Upper lobe of right lung (tissue), 1 donor: ENCODE data around the gene DTNBP1. TPM values are rescaled to one million over a fixed set of nuclear protein-coding genes. Genes with fewer than 3 reads are reported as not detected.

Experiments
- ATAC-seq: fragments of 200-7000 bp; cut with Tn5 transposase; one replicate; pipeline ENCODE4 v1.9.1; 2020; ENCODE audit warnings: mild to moderate bottlenecking, moderate library complexity
- DNase-seq: peaks from one replicate; pipeline ENCODE4 v3.0.0-alpha.2; 2020
- H3K27ac ChIP-seq: fragments of 200-600 bp; one replicate; pipeline ENCODE4 v1.8.0; 2022
- H3K27me3 ChIP-seq: fragments of 200-600 bp; one replicate; pipeline ENCODE4 v1.8.0; 2022; ENCODE audit warnings: mild to moderate bottlenecking
- H3K36me3 ChIP-seq: fragments of 200-600 bp; one replicate; pipeline ENCODE4 v1.8.0; 2022
- H3K4me1 ChIP-seq: fragments of 200-600 bp; one replicate; pipeline ENCODE4 v1.8.0; 2022
- H3K4me3 ChIP-seq: fragments of 200-600 bp; one replicate; pipeline ENCODE4 v1.8.0; 2022; ENCODE audit warnings: mild to moderate bottlenecking
- H3K9me3 ChIP-seq: fragments of 200-600 bp; one replicate; pipeline ENCODE4 v1.8.0; 2022
- CTCF ChIP-seq: fragments of 200-600 bp; IDR thresholded peaks from one replicate; pipeline ENCODE4 v1.8.0; 2022; ENCODE audit warnings: antibody characterized with exemption
- intact Hi-C: fragments of 100-400 bp; cut with DNase I; formaldehyde crosslinking; loops from one replicate; pipeline ENCODE4 v1.11.0; 2022
- total RNA-seq: library from RNA; stranded (reverse); fragmentation: NEBNext Ultra II Directional; extraction: Animal tissue kit (Norgen Biotek cat#: 25700); gene quantifications from one replicate; pipeline ENCODE4 v1.2.1, GENCODE V29; 2021
- donor health status: DM: no; HTN: yes; CAD: no; lungs with severe emphysema.

Gene DTNBP1
- total RNA-seq, 1 donor from 2014 or later: 25.9 TPM

GRCh38 chr6:15585760-15586214 lies 77.0 kb downstream of the DTNBP1 start:
- no peaks in the 10 kb centered on the region for H3K4me1 ChIP-seq
- intact Hi-C loops: no loop called here
- ATAC-seq: no peak
- TF ChIP-seq CTCF: no peak
- H3K36me3 ChIP-seq: no peaks in the 10 kb centered on the region
- no peaks in the 10 kb centered on the region for H3K9me3 ChIP-seq
- no peaks in the 10 kb centered on the region for H3K27me3 ChIP-seq
- no peak for DNase-seq
- H3K4me3 ChIP-seq: no peak overlapping the region
- H3K27ac ChIP-seq: no peak overlapping the region

- Histone ChIP-seq H3K4me3 (no peak overlapping the region), H3K27me3 (no peaks in the 10 kb centered on the region), H3K36me3 (no peaks in the 10 kb centered on the region), H3K27ac (no peak overlapping the region), H3K4me1 (no peaks in the 10 kb centered on the region), H3K9me3 (no peaks in the 10 kb centered on the region)
- no peak for TF ChIP-seq CTCF
- ATAC-seq (no peak), DNase-seq (no peak)
- intact Hi-C loops: no loop called here
These were observed 80.3 kb downstream of the DTNBP1 start for GRCh38 chr6:15582499-15582898.

GRCh38 chr6:15581751-15582150 lies 81.1 kb downstream of the DTNBP1 start:
- Histone ChIP-seq H3K36me3 (no peaks in the 10 kb centered on the region), H3K4me3 (no peak overlapping the region), H3K4me1 (no peaks in the 10 kb centered on the region), H3K27ac (no peak overlapping the region), H3K9me3 (no peaks in the 10 kb centered on the region), H3K27me3 (no peaks in the 10 kb centered on the region)
- intact Hi-C loops: no loop called here
- DNase-seq: no peak
- no peak for TF ChIP-seq CTCF
- ATAC-seq: no peak

- DNase-seq: no peak
- ATAC-seq: no peak
- H3K4me3 ChIP-seq: no peak overlapping the region
- no peaks in the 10 kb centered on the region for H3K4me1 ChIP-seq
- no peak overlapping the region for H3K27ac ChIP-seq
- no peak for TF ChIP-seq CTCF
- intact Hi-C loops: no loop called here
- H3K36me3 ChIP-seq: no peaks in the 10 kb centered on the region
- no peaks in the 10 kb centered on the region for H3K9me3 ChIP-seq
- H3K27me3 ChIP-seq: no peaks in the 10 kb centered on the region
These were observed 82.5 kb downstream of the DTNBP1 start for GRCh38 chr6:15580326-15580725.

- no peaks in the 10 kb centered on the region for H3K36me3 ChIP-seq
- H3K4me1 ChIP-seq: no peaks in the 10 kb centered on the region
- no peak for TF ChIP-seq CTCF
- ATAC-seq (no peak), DNase-seq (no peak)
- no peaks in the 10 kb centered on the region for H3K27me3 ChIP-seq
- intact Hi-C loops: no loop called here
- H3K27ac ChIP-seq: no peak overlapping the region
- H3K4me3 ChIP-seq: no peak overlapping the region
- no peaks in the 10 kb centered on the region for H3K9me3 ChIP-seq
These were observed 84.0 kb downstream of the DTNBP1 start for GRCh38 chr6:15578716-15579391.
